PC-9 (cell line): Measurements from ENCODE around the gene DSCAML1. TPM values are rescaled to one million over a fixed set of nuclear protein-coding genes. Genes with fewer than 3 reads are reported as not detected.

ENCODE experiments used
- BruUV-seq: library from RNA; stranded (reverse); fragments of 400-500 nt; replicated peaks from 2 replicates; lab custom pipeline; 2021; lab: Mats Ljungman, UMichigan
- CTCF ChIA-PET: fragments of 300-600 bp; sonication (Branson Sonifier 250); formaldehyde crosslinking; loops from one replicate; lab custom pipeline; 2022; ENCODE audit warnings: antibody characterized with exemption; lab: Charles Lee
- POLR2A ChIA-PET: fragments of 300-600 bp; sonication (Branson Sonifier 250); formaldehyde crosslinking; loops from one replicate; lab custom pipeline; 2022; ENCODE audit warnings: antibody characterized with exemption; ENCODE audit not compliant: unreplicated experiment; lab: Charles Lee
- DNase-seq, 2 experiments: peaks; one replicate each; pipeline versions ENCODE4 v3.0.0 to v3.0.0-alpha.2; 2015 to 2022; ENCODE audit warnings: mixed read lengths in 1 of 2
- H2AFZ ChIP-seq: fragments of 200-600 bp; sonication (generic); 2 replicates; pipeline ENCODE4 v1.8.1; 2017; ENCODE audit warnings: antibody characterized with exemption
- H3F3A ChIP-seq: fragments of 200-600 bp; sonication (generic); 2 replicates; pipeline ENCODE4 v1.8.1; 2017; ENCODE audit warnings: antibody characterized with exemption, mild to moderate bottlenecking, low read depth; ENCODE audit not compliant: insufficient read depth
- H3K27ac ChIP-seq: fragments of 200-600 bp; sonication (generic); 2 replicates; pipeline ENCODE4 v1.6.1; 2016; ENCODE audit warnings: mixed run types
- H3K27me3 ChIP-seq: fragments of 200-600 bp; sonication (generic); 2 replicates; pipeline ENCODE4 v1.6.1; 2016; ENCODE audit warnings: low read depth, mixed run types; ENCODE audit not compliant: insufficient read depth
- H3K36me3 ChIP-seq: fragments of 200-600 bp; sonication (generic); 2 replicates; pipeline ENCODE4 v1.6.1; 2016; ENCODE audit warnings: low read depth, mixed run types
- H3K4me1 ChIP-seq: fragments of 200-600 bp; sonication (generic); replicated peaks from 2 replicates; pipeline ENCODE4 v1.6.1; 2016; ENCODE audit warnings: mixed run types; ENCODE audit not compliant: insufficient read depth
- H3K4me2 ChIP-seq: fragments of 200-600 bp; sonication (generic); 2 replicates; pipeline ENCODE4 v1.6.1; 2017; ENCODE audit warnings: mixed run types
- H3K4me3 ChIP-seq: fragments of 200-600 bp; sonication (generic); 2 replicates; pipeline ENCODE4 v1.6.1; 2016; ENCODE audit warnings: mixed run types
- H3K79me2 ChIP-seq: fragments of 200-600 bp; sonication (generic); 2 replicates; pipeline ENCODE4 v1.6.1; 2017; ENCODE audit warnings: low read depth, mixed run types
- H3K9me2 ChIP-seq: fragments of 200-600 bp; sonication (generic); 2 replicates; pipeline ENCODE4 v1.8.1; 2017; ENCODE audit warnings: mild to moderate bottlenecking; ENCODE audit not compliant: insufficient read depth
- H3K9me3 ChIP-seq: fragments of 200-600 bp; sonication (generic); 2 replicates; pipeline ENCODE4 v1.8.1; 2016; ENCODE audit warnings: low read depth; ENCODE audit not compliant: insufficient read depth
- H4K20me1 ChIP-seq: fragments of 200-600 bp; sonication (generic); 2 replicates; pipeline ENCODE4 v1.8.1; 2017; ENCODE audit not compliant: insufficient read depth
- EZH2 ChIP-seq: fragments of 200-600 bp; sonication (generic); IDR thresholded peaks from 2 replicates; pipeline ENCODE4 v1.8.0; 2017; ENCODE audit warnings: antibody characterized with exemption, low read depth
- intact Hi-C: fragments of 100-400 bp; cut with micrococcal nuclease; formaldehyde crosslinking; loops from one replicate; pipeline ENCODE4 v1.10.0; 2022; ENCODE audit not compliant: unreplicated experiment
- total RNA-seq: library from RNA; stranded (reverse); gene quantifications from 2 replicates; pipeline ENCODE4 v1.2.3, GENCODE V29; 2021
- TF ChIP-seq, protein P1 (sequence below): fragments of 200-600 bp; sonication (generic); conservative IDR thresholded peaks from 2 replicates; pipeline ENCODE4 v1.6.1; 2017; ENCODE audit warnings: mixed run types, antibody characterized with exemption, mild to moderate bottlenecking, moderate library complexity

Gene DSCAML1
- total RNA-seq, 1 experiment from 2014 or later = not detected

DNA sequence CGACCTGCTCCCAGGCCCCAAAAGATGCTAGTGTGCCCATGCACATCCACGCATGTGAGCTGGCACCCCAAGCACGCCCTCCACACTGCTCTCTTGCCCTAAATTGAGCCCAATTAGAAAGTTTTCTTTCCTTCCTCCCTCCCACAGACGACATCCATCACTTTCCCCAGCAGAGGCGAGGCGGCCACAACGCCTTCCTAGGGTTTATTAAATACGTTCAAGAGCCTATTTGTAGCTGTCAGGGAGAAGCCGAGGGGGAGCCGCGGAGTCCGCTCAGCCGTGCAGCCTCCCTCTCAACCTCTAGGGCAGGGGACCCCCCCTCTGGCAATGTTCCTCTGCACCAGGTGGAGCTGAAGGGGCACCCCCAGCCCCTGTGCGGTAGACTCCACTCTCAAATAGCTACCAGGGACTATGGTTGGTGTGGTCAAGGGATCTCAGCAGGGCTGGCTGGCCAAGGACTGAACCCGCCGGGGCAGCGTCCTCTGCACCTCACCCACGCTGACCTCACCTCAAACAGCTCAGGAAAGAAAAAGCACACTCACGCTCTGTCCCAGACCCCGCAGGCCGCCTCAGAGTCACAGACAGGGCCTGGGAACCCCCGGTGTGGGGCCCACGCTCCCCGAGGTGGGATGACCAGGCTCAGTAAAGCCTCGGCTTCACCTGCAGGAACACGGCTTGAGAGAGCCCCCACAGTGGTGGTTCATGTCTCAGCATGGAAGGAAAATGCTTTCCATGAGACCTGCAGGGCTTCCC, 152.4 kb downstream of the DSCAML1 start:
- POLR2A ChIA-PET = no interaction called here
- DNase-seq = no peak
- Histone ChIP-seq H3K36me3 (no peaks in the 10 kb centered on the region), H3K9me3 (no peaks in the 10 kb centered on the region), H3K27me3 (peaks cover 95% of the 10 kb centered on the region), H3F3A (no peaks in the 10 kb centered on the region), H3K4me2 (no peak overlapping the region), H3K9me2 (no peaks in the 10 kb centered on the region), H3K27ac (no peak overlapping the region), H3K79me2 (no peaks in the 10 kb centered on the region), H2AFZ (no peak overlapping the region), H3K4me1 (no peaks in the 10 kb centered on the region), H4K20me1 (peaks cover 5% of the 10 kb centered on the region; the same call in 1 of the 2 replicates), H3K4me3 (no peak overlapping the region)
- intact Hi-C loops = no loop called here
- CTCF ChIA-PET = no interaction called here
- no TSS peak for BruUV-seq
- TF ChIP-seq EZH2 = no peak
- TF ChIP-seq, protein P1, sequence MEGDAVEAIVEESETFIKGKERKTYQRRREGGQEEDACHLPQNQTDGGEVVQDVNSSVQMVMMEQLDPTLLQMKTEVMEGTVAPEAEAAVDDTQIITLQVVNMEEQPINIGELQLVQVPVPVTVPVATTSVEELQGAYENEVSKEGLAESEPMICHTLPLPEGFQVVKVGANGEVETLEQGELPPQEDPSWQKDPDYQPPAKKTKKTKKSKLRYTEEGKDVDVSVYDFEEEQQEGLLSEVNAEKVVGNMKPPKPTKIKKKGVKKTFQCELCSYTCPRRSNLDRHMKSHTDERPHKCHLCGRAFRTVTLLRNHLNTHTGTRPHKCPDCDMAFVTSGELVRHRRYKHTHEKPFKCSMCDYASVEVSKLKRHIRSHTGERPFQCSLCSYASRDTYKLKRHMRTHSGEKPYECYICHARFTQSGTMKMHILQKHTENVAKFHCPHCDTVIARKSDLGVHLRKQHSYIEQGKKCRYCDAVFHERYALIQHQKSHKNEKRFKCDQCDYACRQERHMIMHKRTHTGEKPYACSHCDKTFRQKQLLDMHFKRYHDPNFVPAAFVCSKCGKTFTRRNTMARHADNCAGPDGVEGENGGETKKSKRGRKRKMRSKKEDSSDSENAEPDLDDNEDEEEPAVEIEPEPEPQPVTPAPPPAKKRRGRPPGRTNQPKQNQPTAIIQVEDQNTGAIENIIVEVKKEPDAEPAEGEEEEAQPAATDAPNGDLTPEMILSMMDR = no peak

DNA sequence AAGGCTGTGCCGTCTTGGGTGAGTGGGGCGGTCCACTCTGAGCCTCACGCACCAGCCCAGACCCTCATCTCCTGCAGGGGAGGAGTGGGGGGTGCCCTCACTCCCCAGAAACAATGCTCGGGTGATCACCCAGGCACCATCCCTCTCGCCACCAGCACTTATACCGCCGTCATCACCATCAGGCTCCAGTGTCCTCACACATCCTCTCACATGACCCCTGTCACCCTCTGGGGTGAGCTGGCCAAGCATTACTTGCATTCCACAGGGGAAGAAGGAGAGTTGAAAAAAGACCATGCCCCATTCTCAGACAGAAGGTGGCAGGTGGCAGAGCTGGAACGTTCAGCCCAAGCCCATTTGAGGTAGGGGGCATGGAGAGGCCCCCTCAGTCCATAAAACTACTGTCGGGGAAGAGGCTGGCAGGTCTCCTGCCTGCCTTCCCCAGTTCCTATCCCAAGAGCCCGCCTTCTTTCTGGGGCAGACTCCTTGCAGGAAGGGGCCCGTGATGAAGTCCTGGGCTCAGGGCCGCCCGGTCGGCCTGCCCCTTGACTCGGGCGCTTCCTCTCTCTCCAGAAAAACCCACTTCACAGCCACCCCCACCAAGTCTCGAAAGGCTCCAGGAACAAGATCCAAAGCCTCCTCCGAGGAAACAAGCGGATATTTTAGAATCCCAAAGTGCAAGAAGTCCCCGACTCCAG, 153.3 kb downstream of the DSCAML1 start:
- no peak overlapping the region for H3K4me2 ChIP-seq
- BruUV-seq = no TSS peak
- no peak overlapping the region for H2AFZ ChIP-seq
- no peaks in the 10 kb centered on the region for H3K4me1 ChIP-seq
- no peak overlapping the region for H3K27ac ChIP-seq
- POLR2A ChIA-PET = no interaction called here
- no peaks in the 10 kb centered on the region for H3K9me3 ChIP-seq
- H4K20me1 ChIP-seq = no peaks in the 10 kb centered on the region
- no peaks in the 10 kb centered on the region for H3K36me3 ChIP-seq
- CTCF ChIA-PET = no interaction called here
- H3F3A ChIP-seq = no peaks in the 10 kb centered on the region
- H3K27me3 ChIP-seq = peaks cover 93% of the 10 kb centered on the region
- intact Hi-C loops = no loop called here
- no peak for DNase-seq
- no peaks in the 10 kb centered on the region for H3K79me2 ChIP-seq
- TF ChIP-seq, protein P1 = no peak
- peak; percentile 94 for TF ChIP-seq EZH2
- H3K9me2 ChIP-seq = no peaks in the 10 kb centered on the region
- H3K4me3 ChIP-seq = no peak overlapping the region

DNA sequence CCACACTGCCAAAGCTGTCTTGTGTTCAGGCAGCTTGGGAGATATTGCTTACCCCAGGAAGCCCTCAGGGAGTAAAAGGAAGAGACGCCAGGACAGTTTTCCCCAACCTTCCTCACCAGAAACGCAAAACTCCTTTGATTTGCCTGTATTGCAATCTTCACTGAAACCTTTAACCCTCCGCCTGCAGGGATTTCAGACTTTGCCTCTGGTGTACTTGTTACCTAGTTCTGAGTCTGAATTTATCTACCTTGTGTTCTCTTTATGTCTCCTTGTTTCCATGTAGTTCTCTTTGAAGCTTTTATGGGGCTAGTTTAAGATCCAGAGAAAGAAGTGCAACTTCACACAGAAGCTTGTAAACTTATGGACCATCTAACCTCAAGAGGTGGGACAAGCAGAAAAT, 154.2 kb downstream of the DSCAML1 start:
- Histone ChIP-seq H3K27me3 (peaks cover 93% of the 10 kb centered on the region), H3F3A (no peaks in the 10 kb centered on the region), H3K4me1 (no peaks in the 10 kb centered on the region), H4K20me1 (no peaks in the 10 kb centered on the region), H2AFZ (no peak overlapping the region), H3K36me3 (no peaks in the 10 kb centered on the region), H3K9me2 (no peaks in the 10 kb centered on the region), H3K79me2 (no peaks in the 10 kb centered on the region), H3K27ac (no peak overlapping the region), H3K9me3 (no peaks in the 10 kb centered on the region), H3K4me3 (no peak overlapping the region), H3K4me2 (no peak overlapping the region)
- no peak for DNase-seq
- intact Hi-C loops = no loop called here
- BruUV-seq = no TSS peak
- CTCF ChIA-PET = no interaction called here
- POLR2A ChIA-PET = no interaction called here
- no peak for TF ChIP-seq EZH2
- TF ChIP-seq, protein P1 = no peak
